Caco-2 (cell line): Measurements from ENCODE around the gene RXRA. TPM values are rescaled to one million over a fixed set of nuclear protein-coding genes. Genes with fewer than 3 reads are reported as not detected.

ENCODE experiments used
- BruUV-seq: library from RNA; stranded (reverse); fragments of 400-500 nt; replicated peaks from 2 replicates; lab custom pipeline; 2021; lab: Mats Ljungman, UMichigan
- CTCF ChIA-PET: fragments of 300-600 bp; sonication (Branson Sonifier 250); formaldehyde crosslinking; loops from one replicate; lab custom pipeline; 2022; ENCODE audit warnings: antibody characterized with exemption; lab: Charles Lee
- POLR2A ChIA-PET: fragments of 300-600 bp; sonication (Branson Sonifier 250); formaldehyde crosslinking; loops from one replicate; lab custom pipeline; 2022; ENCODE audit warnings: antibody characterized with exemption; lab: Charles Lee
- DNase-seq, 2 experiments: peaks; one replicate each; pipeline versions ENCODE4 v3.0.0 to v3.0.0-alpha.2; 2020 to 2022
- H3K27me3 ChIP-seq: replicated peaks from 2 replicates; pipeline ENCODE4 v1.6.0; 2011; ENCODE audit warnings: low read length; ENCODE audit not compliant: control insufficient read depth, insufficient read depth
- H3K36me3 ChIP-seq: 2 replicates; pipeline ENCODE4 v1.5.1; 2011; ENCODE audit warnings: low read length; ENCODE audit not compliant: control insufficient read depth, insufficient read depth
- H3K4me1 ChIP-seq: fragments of 250-450 bp; sonication (Bioruptor Pico); 2 replicates; pipeline ENCODE4 v1.5.1; 2020; ENCODE audit warnings: mild to moderate bottlenecking
- H3K4me3 ChIP-seq: 2 replicates; pipeline ENCODE4 v1.5.1; 2011; ENCODE audit warnings: low read depth, mild to moderate bottlenecking, control low read depth, low read length
- H3K9me3 ChIP-seq: fragments of 250-450 bp; sonication (Bioruptor Pico); 2 replicates; pipeline ENCODE4 v1.5.1; 2020; ENCODE audit warnings: mild to moderate bottlenecking, moderate library complexity
- H3K27ac Mint-ChIP-seq: one replicate; pipeline ENCODE4 v1.8.0; 2022; ENCODE audit warnings: mixed read lengths; ENCODE audit not compliant: unreplicated experiment
- H3K27me3 Mint-ChIP-seq: one replicate; pipeline ENCODE4 v1.8.0; 2022; ENCODE audit warnings: mixed read lengths; ENCODE audit not compliant: insufficient read depth, unreplicated experiment
- H3K36me3 Mint-ChIP-seq: one replicate; pipeline ENCODE4 v1.8.0; 2022; ENCODE audit warnings: mild to moderate bottlenecking, mixed read lengths; ENCODE audit not compliant: insufficient read depth, unreplicated experiment
- H3K4me1 Mint-ChIP-seq: one replicate; pipeline ENCODE4 v1.8.0; 2022; ENCODE audit warnings: low read depth, mixed read lengths; ENCODE audit not compliant: unreplicated experiment
- H3K4me3 Mint-ChIP-seq: one replicate; pipeline ENCODE4 v1.8.0; 2022; ENCODE audit warnings: mild to moderate bottlenecking, moderate library complexity, mixed read lengths; ENCODE audit not compliant: unreplicated experiment
- H3K9me3 Mint-ChIP-seq: one replicate; pipeline ENCODE4 v1.8.0; 2022; ENCODE audit warnings: mixed read lengths; ENCODE audit not compliant: unreplicated experiment
- intact Hi-C: fragments of 100-400 bp; cut with micrococcal nuclease; formaldehyde crosslinking; loops from one replicate; pipeline ENCODE4 v1.10.0; 2022; ENCODE audit not compliant: unreplicated experiment
- total RNA-seq: library from RNA; stranded (reverse); gene quantifications from 2 replicates; pipeline ENCODE4 v1.2.3, GENCODE V29; 2022
- TF ChIP-seq, protein P1 (sequence below), 2 experiments: fragments of 200-600 bp in 1 of 2; IDR thresholded peaks; 1 replicate in 1 of 2; 2 replicates in 1 of 2; pipeline versions ENCODE4 v1.5.1 to v1.8.0; 2011 to 2022; ENCODE audit warnings: antibody characterized with exemption in 1 of 2, control low read depth in 1 of 2, inconsistent platforms in 1 of 2, low read depth in 1 of 2, low read length in 1 of 2, mild to moderate bottlenecking in 1 of 2, moderate library complexity in 1 of 2; ENCODE audit not compliant: insufficient read depth in 1 of 2, severe bottlenecking in 1 of 2, unreplicated experiment in 1 of 2

Gene RXRA
- total RNA-seq, 1 experiment from 2014 or later, result 69.1 TPM

DNA sequence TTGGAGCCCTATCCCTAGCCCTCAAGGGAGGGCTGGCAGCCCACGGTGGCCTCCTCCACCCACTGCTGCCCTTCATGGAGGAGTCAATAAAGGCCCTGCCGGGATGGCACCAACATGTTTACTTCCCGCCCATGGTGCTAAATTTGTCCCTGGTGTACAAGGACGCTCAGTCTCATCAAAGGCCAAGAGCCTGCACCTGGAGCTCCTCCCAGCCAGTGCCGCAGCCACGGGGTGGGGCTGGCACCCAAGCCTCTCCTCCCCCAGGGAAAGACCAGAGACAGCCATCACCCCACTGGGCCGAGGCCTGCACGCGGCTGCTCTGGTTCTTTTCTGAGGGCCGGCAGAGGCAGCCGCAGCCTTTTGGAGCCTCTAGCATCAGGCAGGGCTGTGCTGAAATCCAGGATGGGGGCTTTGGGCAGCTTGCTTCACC, 34.8 kb upstream of the RXRA start:
- Histone ChIP-seq H3K4me3 (no peak overlapping the region), H3K27me3 (no peaks in the 10 kb centered on the region), H3K4me1 (peaks cover 1% of the 10 kb centered on the region; the same call in 1 of the 2 replicates), H3K36me3 (no peaks in the 10 kb centered on the region), H3K9me3 (no peaks in the 10 kb centered on the region)
- Mint-ChIP-seq H3K9me3 (no peaks in the 10 kb centered on the region), H3K27ac (no peak overlapping the region), H3K27me3 (no peaks in the 10 kb centered on the region), H3K4me1 (no peaks in the 10 kb centered on the region), H3K36me3 (no peaks in the 10 kb centered on the region), H3K4me3 (no peak overlapping the region)
- BruUV-seq, result no TSS peak
- no peak for DNase-seq
- ChIA-PET POLR2A (no interaction called here), CTCF (no interaction called here)
- TF ChIP-seq, protein P1, sequence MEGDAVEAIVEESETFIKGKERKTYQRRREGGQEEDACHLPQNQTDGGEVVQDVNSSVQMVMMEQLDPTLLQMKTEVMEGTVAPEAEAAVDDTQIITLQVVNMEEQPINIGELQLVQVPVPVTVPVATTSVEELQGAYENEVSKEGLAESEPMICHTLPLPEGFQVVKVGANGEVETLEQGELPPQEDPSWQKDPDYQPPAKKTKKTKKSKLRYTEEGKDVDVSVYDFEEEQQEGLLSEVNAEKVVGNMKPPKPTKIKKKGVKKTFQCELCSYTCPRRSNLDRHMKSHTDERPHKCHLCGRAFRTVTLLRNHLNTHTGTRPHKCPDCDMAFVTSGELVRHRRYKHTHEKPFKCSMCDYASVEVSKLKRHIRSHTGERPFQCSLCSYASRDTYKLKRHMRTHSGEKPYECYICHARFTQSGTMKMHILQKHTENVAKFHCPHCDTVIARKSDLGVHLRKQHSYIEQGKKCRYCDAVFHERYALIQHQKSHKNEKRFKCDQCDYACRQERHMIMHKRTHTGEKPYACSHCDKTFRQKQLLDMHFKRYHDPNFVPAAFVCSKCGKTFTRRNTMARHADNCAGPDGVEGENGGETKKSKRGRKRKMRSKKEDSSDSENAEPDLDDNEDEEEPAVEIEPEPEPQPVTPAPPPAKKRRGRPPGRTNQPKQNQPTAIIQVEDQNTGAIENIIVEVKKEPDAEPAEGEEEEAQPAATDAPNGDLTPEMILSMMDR (IDR thresholded peaks at IDR 0.05; ENCODE audit: insufficient read depth in 1 of 2, low read depth in 1 of 2, low read length in 1 of 2, severe bottlenecking in 1 of 2, unreplicated experiment in 1 of 2), result no peak
- intact Hi-C loops, result no loop called here

DNA sequence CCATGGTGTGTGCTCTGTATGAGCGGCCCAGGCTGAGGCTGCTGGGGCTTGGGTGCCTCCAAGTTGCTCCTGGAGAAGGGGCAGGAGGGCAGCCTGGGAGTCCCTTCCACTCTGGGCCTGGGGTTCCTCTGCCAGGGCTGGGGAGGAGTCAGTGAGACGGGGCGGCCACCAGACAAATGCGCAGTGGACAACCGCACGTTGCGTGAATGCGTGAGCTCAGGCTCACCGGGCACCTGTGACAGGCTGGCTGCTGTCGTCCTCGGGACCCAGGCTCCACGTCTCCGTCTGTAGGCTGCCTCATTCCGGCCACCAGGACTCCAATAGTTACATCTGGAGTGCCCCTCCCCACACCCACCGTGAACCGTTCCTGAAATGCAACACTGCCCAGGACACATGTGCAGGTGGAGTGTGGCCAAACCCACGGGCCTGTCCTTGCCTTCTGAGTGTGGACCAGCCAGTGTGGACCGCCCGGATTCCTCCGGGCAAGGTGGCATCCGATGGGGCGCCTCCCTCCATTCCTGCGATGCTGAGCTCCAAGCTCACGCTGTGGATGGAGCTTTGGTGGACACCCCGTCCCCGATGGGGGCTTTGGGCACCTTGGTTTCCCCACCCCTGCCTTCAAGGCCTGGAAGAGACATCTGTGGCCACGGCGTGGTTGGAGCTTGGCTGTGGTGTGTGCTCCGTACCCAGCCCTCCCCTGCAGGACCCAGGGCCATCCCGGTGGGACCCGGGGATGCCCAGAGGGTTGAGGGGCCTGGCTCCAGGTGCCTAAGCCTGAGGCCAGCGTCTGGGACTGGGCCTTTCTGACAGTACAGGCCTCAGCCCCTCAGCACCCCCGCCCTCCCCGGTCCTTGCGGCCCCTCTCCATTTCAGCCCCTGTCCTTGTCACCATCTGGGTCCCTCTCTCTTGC, 34.0 kb upstream of the RXRA start:
- no peak for DNase-seq
- TF ChIP-seq, protein P1 (IDR thresholded peaks at IDR 0.05; ENCODE audit: insufficient read depth in 1 of 2, low read depth in 1 of 2, low read length in 1 of 2, severe bottlenecking in 1 of 2, unreplicated experiment in 1 of 2), result no peak
- no peaks in the 10 kb centered on the region for H3K9me3 ChIP-seq
- Mint-ChIP-seq H3K27me3 (no peaks in the 10 kb centered on the region), H3K36me3 (no peaks in the 10 kb centered on the region), H3K9me3 (no peaks in the 10 kb centered on the region), H3K4me3 (no peak overlapping the region), H3K27ac (no peak overlapping the region), H3K4me1 (no peaks in the 10 kb centered on the region)
- ChIA-PET CTCF (no interaction called here), POLR2A (no interaction called here)
- peaks cover 4% of the 10 kb centered on the region; the same call in 1 of the 2 replicates for H3K4me1 ChIP-seq
- H3K4me3 ChIP-seq, result no peak overlapping the region
- intact Hi-C loops, result no loop called here
- H3K36me3 ChIP-seq, result no peaks in the 10 kb centered on the region
- H3K27me3 ChIP-seq, result no peaks in the 10 kb centered on the region
- no TSS peak for BruUV-seq

DNA sequence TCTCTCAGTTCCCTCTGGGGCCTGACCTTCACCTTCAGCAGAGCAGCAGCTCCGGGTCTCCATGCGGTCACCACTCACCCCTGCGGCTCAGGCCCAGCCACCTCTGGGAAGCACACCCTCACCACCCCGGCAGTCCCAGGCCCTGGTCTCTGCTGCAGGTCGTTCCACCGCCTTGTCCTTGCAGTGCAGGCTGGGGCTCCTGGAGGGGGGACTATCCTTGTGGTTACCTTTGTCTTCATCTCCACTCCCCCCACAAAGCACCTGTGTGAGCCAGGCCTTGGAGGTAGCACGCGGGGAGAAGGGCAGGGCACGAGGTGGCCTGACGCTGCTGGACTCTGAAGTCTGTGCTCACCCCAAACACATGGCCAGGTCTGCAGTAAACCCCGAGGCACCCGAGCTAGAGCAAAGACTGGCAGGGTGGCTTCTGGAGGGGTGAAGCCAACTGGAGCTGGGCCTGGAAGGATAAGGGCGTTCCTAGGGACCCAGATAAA, 33.2 kb upstream of the RXRA start:
- BruUV-seq, result no TSS peak
- H3K36me3 Mint-ChIP-seq, result no peaks in the 10 kb centered on the region
- ChIA-PET CTCF (no interaction called here), POLR2A (no interaction called here)
- Histone ChIP-seq H3K36me3 (no peaks in the 10 kb centered on the region), H3K27me3 (no peaks in the 10 kb centered on the region), H3K9me3 (no peaks in the 10 kb centered on the region), H3K4me3 (no peak overlapping the region), H3K4me1 (peaks cover 4% of the 10 kb centered on the region; the same call in 1 of the 2 replicates)
- H3K27ac Mint-ChIP-seq, result no peak overlapping the region
- DNase-seq, result no peak
- no peaks in the 10 kb centered on the region for H3K4me1 Mint-ChIP-seq
- intact Hi-C loops, result no loop called here
- no peak overlapping the region for H3K4me3 Mint-ChIP-seq
- no peaks in the 10 kb centered on the region for H3K27me3 Mint-ChIP-seq
- H3K9me3 Mint-ChIP-seq, result no peaks in the 10 kb centered on the region
- TF ChIP-seq, protein P1 (IDR thresholded peaks at IDR 0.05; ENCODE audit: insufficient read depth in 1 of 2, low read depth in 1 of 2, low read length in 1 of 2, severe bottlenecking in 1 of 2, unreplicated experiment in 1 of 2), result no peak
